IMR-90 (cell line): ENCODE measurements around the gene CAMK4. TPM values are rescaled to one million over a fixed set of nuclear protein-coding genes. Genes with fewer than 3 reads are reported as not detected.
"Not testable (repeated sequence)": the region's sequence is repeated elsewhere in the genome, so short reads cannot be mapped to it uniquely, and the experiment has no call there.

ENCODE experiments used
- ATAC-seq: fragments of 200-7000 bp; cut with Tn5 transposase; 2 replicates; pipeline ENCODE4 v1.9.1; 2020; ENCODE audit warnings: low read depth, mild to moderate bottlenecking, moderate library complexity
- BruUV-seq: library from RNA; stranded (reverse); fragments of 400-500 nt; replicated peaks from 2 replicates; lab custom pipeline; 2021; lab: Mats Ljungman, UMichigan
- CTCF ChIA-PET: fragments of 300-600 bp; formaldehyde crosslinking; extraction: SDS; loops from one replicate; lab custom pipeline; 2021; ENCODE audit warnings: antibody characterized with exemption; lab: Yijun Ruan, JAX
- POLR2A ChIA-PET: fragments of 300-600 bp; sonication (Branson Sonifier 250); formaldehyde crosslinking; loops from one replicate; lab custom pipeline; 2022; ENCODE audit warnings: antibody characterized with exemption; ENCODE audit not compliant: unreplicated experiment; lab: Charles Lee
- DNase-seq: peaks from one replicate; pipeline ENCODE4 v3.0.0; 2013
- H2AFZ ChIP-seq: replicated peaks from 2 replicates; pipeline ENCODE3; 2013; ENCODE audit warnings: low read length, mild to moderate bottlenecking; ENCODE audit not compliant: poor library complexity
- H2AK5ac ChIP-seq: 2 replicates; pipeline ENCODE4 v1.6.1; 2013; ENCODE audit warnings: low read depth, low read length, inconsistent platforms
- H2AK9ac ChIP-seq: replicated peaks from 2 replicates; pipeline ENCODE3; 2013; ENCODE audit warnings: mild to moderate bottlenecking, low read depth, low read length, moderate library complexity; ENCODE audit not compliant: poor library complexity
- H2BK120ac ChIP-seq: 2 replicates; pipeline ENCODE4 v1.6.1; 2013; ENCODE audit warnings: low read depth, low read length, inconsistent platforms
- H2BK15ac ChIP-seq: 3 replicates; pipeline ENCODE4 v1.6.1; 2013; ENCODE audit warnings: low read depth, low read length, inconsistent platforms
- H2BK20ac ChIP-seq: 2 replicates; pipeline ENCODE4 v1.6.1; 2013; ENCODE audit warnings: low read depth, mild to moderate bottlenecking, inconsistent platforms, low read length, moderate library complexity
- H2BK5ac ChIP-seq: 2 replicates; pipeline ENCODE4 v1.6.1; 2013; ENCODE audit warnings: mild to moderate bottlenecking, low read depth, low read length, inconsistent platforms; ENCODE audit not compliant: poor library complexity, severe bottlenecking
- H3K14ac ChIP-seq: replicated peaks from 2 replicates; pipeline ENCODE4 v1.6.1; 2013; ENCODE audit warnings: low read depth, low read length, inconsistent platforms
- H3K18ac ChIP-seq: 2 replicates; pipeline ENCODE4 v1.6.1; 2013; ENCODE audit warnings: low read depth, low read length, control low read depth
- H3K23ac ChIP-seq: 2 replicates; pipeline ENCODE4 v1.6.1; 2013; ENCODE audit warnings: low read depth, low read length, inconsistent platforms
- H3K27ac ChIP-seq: 2 replicates; pipeline ENCODE4 v1.5.1; 2013; ENCODE audit warnings: mild to moderate bottlenecking, control low read depth, low read length; ENCODE audit not compliant: insufficient read depth
- H3K27me3 ChIP-seq: 2 replicates; pipeline ENCODE4 v1.6.1; 2013; ENCODE audit warnings: low read length; ENCODE audit not compliant: control insufficient read depth, insufficient read depth
- H3K36me3 ChIP-seq: 2 replicates; pipeline ENCODE4 v1.6.1; 2013; ENCODE audit warnings: low read length, mixed read lengths; ENCODE audit not compliant: control insufficient read depth, insufficient read depth
- H3K4ac ChIP-seq: 2 replicates; pipeline ENCODE4 v1.6.1; 2013; ENCODE audit warnings: low read depth, low read length, inconsistent platforms
- H3K4me1 ChIP-seq: 2 replicates; pipeline ENCODE4 v1.6.1; 2013; ENCODE audit warnings: low read length, mixed read lengths; ENCODE audit not compliant: control insufficient read depth, insufficient read depth
- H3K4me2 ChIP-seq: 2 replicates; pipeline ENCODE4 v1.6.1; 2013; ENCODE audit warnings: low read depth, mild to moderate bottlenecking, control low read depth, low read length, moderate library complexity
- H3K4me3 ChIP-seq: 2 replicates; pipeline ENCODE4 v1.5.1; 2013; ENCODE audit warnings: low read depth, mild to moderate bottlenecking, control low read depth, low read length, moderate library complexity; ENCODE audit not compliant: insufficient read depth
- H3K56ac ChIP-seq: 2 replicates; pipeline ENCODE4 v1.6.1; 2013; ENCODE audit warnings: low read length, inconsistent platforms; ENCODE audit not compliant: insufficient read depth; ENCODE audit errors: extremely low read depth
- H3K79me1 ChIP-seq, 2 experiments: 2 replicates each; pipeline ENCODE4 v1.6.1; 2013; ENCODE audit warnings: low read length in 2 of 2, inconsistent platforms in 1 of 2, low read depth in 1 of 2
- H3K9ac ChIP-seq: 2 replicates; pipeline ENCODE4 v1.6.1; 2013; ENCODE audit warnings: low read depth, low read length, control low read depth
- H3K9me1 ChIP-seq: 2 replicates; pipeline ENCODE4 v1.6.1; 2013; ENCODE audit warnings: low read length, inconsistent platforms; ENCODE audit not compliant: insufficient read depth
- H3K9me3 ChIP-seq: 2 replicates; pipeline ENCODE4 v1.6.1; 2013; ENCODE audit warnings: low read length; ENCODE audit not compliant: control insufficient read depth, insufficient read depth
- H4K20me1 ChIP-seq: 2 replicates; pipeline ENCODE4 v1.6.1; 2013; ENCODE audit warnings: low read length, inconsistent platforms; ENCODE audit not compliant: insufficient read depth
- H4K5ac ChIP-seq: 2 replicates; pipeline ENCODE4 v1.6.1; 2013; ENCODE audit warnings: mild to moderate bottlenecking, low read depth, low read length, control low read depth
- H4K8ac ChIP-seq, 2 experiments: 2 replicates each; pipeline ENCODE4 v1.6.1; 2013; ENCODE audit warnings: low read depth in 2 of 2, low read length in 2 of 2, control low read depth in 1 of 2, inconsistent platforms in 1 of 2
- H4K91ac ChIP-seq: 2 replicates; pipeline ENCODE4 v1.6.1; 2013; ENCODE audit warnings: low read depth, low read length, inconsistent platforms; ENCODE audit not compliant: insufficient read depth
- WGBS, 2 experiments: methylation state at CpG; one replicate each; pipeline versions ENCODE4 v1.1.5 to v1.1.7; 2013; ENCODE audit warnings: missing lambda C conversion rate in 2 of 2; ENCODE audit not compliant: insufficient read length in 1 of 2; ENCODE audit errors: extremely low coverage in 2 of 2; 5-methylcytosine and 5-hydroxymethylcytosine counted together
- dilution Hi-C: fragments of 300-500 bp; cut with HindIII; formaldehyde crosslinking; loops from one replicate; pipeline ENCODE4 v1.14.3; 2018; ENCODE audit warnings: low sequenced_read_pairs; ENCODE audit not compliant: unreplicated experiment
- in situ Hi-C: fragments of 300-500 bp; cut with MboI; formaldehyde crosslinking; loops from 3 replicates; pipeline ENCODE4 v1.14.3; 2019; ENCODE audit warnings: low sequenced_read_pairs, inconsistent platforms, mixed read lengths
- intact Hi-C: fragments of 100-400 bp; cut with micrococcal nuclease; formaldehyde crosslinking; loops from 2 replicates; pipeline ENCODE4 v1.10.0; 2022
- polyA plus RNA-seq, 3 experiments: library from polyadenylated mRNA; depleted of rRNA; stranded (reverse); fragments of >200 nt; gene quantifications; 2 replicates each; pipeline ENCODE4 v1.2.3, GENCODE V29; 2012; ENCODE audit warnings: low replicate concordance in 1 of 3
- total RNA-seq: library from RNA; depleted of rRNA; stranded (reverse); fragments of >200 nt; gene quantifications from 2 replicates; pipeline ENCODE4 v1.2.3, GENCODE V29; 2012

Gene CAMK4
- total and polyA plus RNA-seq, 2 of the 4 experiments (the other 2 are of a cell fraction): 3.7 to 4.8 TPM

DNA sequence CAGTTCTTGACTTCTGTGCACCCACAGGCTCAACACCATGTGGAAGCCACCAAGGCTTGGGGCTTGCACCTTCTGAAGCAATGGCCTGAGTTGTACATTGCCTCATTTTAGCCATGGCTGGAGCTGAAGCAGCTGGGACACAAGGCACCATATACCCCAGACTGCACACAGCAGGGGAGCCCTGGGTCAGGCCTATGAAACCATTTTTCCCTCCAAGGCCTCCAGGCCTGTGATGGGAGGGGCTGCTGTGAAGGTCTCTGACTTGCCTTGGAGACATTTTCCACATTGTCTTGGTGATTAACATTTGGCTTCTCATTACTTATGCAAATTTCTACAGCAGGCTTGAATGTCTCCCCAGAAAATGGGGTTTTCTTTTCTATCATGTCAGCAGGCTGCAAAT, 185.1 kb downstream of the CAMK4 start:
- H2BK120ac ChIP-seq, H2BK15ac ChIP-seq, dilution Hi-C loops, H3K14ac ChIP-seq, H2AK5ac ChIP-seq, in situ Hi-C loops, H3K4me1 ChIP-seq, H3K9me1 ChIP-seq, H3K56ac ChIP-seq, H2BK5ac ChIP-seq, DNase-seq, intact Hi-C loops, H3K36me3 ChIP-seq, H4K5ac ChIP-seq, ATAC-seq, H3K79me1 ChIP-seq, H3K4me3 ChIP-seq, H2AK9ac ChIP-seq, H3K18ac ChIP-seq, H3K23ac ChIP-seq, H3K4me2 ChIP-seq, H4K20me1 ChIP-seq, CTCF ChIA-PET, H2BK20ac ChIP-seq, H3K9me3 ChIP-seq, H4K8ac ChIP-seq, H4K91ac ChIP-seq, H2AFZ ChIP-seq, H3K4ac ChIP-seq, POLR2A ChIA-PET, H3K9ac ChIP-seq, H3K27ac ChIP-seq, BruUV-seq, H3K27me3 ChIP-seq: not testable (repeated sequence)

DNA sequence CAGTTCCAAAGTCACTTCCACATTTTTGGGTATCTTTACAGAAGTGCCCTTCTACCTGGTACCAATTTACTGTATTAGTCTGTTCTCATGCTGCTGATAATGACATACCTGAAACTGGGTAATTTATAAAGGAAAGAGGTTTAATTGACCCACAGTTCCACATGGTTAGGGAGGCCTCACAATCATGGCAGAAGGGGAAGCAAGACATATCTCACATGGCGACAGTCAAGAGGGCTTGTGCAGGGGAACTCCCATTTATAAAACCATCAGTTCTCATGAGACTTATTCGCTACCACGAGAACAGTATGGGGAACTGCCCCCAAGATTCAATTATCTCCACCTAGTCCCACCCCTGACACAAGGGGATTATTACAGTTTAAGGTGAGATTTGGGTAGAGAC, 185.9 kb downstream of the CAMK4 start:
- not testable (repeated sequence) for BruUV-seq

More for the DNA sequence above, 185.9 kb downstream of the CAMK4 start:
- H4K20me1 ChIP-seq, H3K18ac ChIP-seq, H3K9ac ChIP-seq, H3K27ac ChIP-seq, DNase-seq, H2AK9ac ChIP-seq, H4K8ac ChIP-seq, H3K4me3 ChIP-seq, ATAC-seq, H3K56ac ChIP-seq, intact Hi-C loops, H3K4me1 ChIP-seq, H4K91ac ChIP-seq, H2BK5ac ChIP-seq, H2AFZ ChIP-seq, dilution Hi-C loops, in situ Hi-C loops, H2BK20ac ChIP-seq, H3K9me3 ChIP-seq, H3K14ac ChIP-seq, H4K5ac ChIP-seq, POLR2A ChIA-PET, CTCF ChIA-PET, H2BK120ac ChIP-seq, H3K4me2 ChIP-seq, H3K27me3 ChIP-seq, H3K79me1 ChIP-seq, H3K9me1 ChIP-seq, H3K36me3 ChIP-seq, H3K4ac ChIP-seq, H2AK5ac ChIP-seq, H2BK15ac ChIP-seq, H3K23ac ChIP-seq: not testable (repeated sequence)
- no CpG with 5 or more reads among the region's 3 CpGs for WGBS, 2 experiments
